ENCODE data around the gene TAS2R14. TPM values are rescaled to one million over a fixed set of nuclear protein-coding genes. Genes with fewer than 3 reads are reported as not detected.

Gene TAS2R14
- total RNA-seq, 1 donor from 2014 or later = 2.4 TPM

GRCh38 chr12:10919809-10920208 lies 19.3 kb downstream of the TAS2R14 start:
- H3K27me3 Mint-ChIP-seq (ENCODE audit: low read depth) = no peaks in the 10 kb centered on the region
- no peaks in the 10 kb centered on the region for H3K9me3 Mint-ChIP-seq (ENCODE audit: low read depth)
- TF ChIP-seq CTCF (IDR thresholded peaks at IDR 0.05) = no peak
- H3K27ac Mint-ChIP-seq (ENCODE audit: unreplicated experiment) = no peak overlapping the region
- no peaks in the 10 kb centered on the region for H3K4me1 Mint-ChIP-seq (ENCODE audit: low read depth)
- DNase-seq (ENCODE audit: low spot score) = no peak
- no peak overlapping the region for H3K4me3 Mint-ChIP-seq (ENCODE audit: unreplicated experiment)
- H3K36me3 Mint-ChIP-seq (ENCODE audit: low read depth) = no peaks in the 10 kb centered on the region

GRCh38 chr12:10910380-10910779 lies 28.7 kb downstream of the TAS2R14 start:
- no peaks in the 10 kb centered on the region for H3K4me1 Mint-ChIP-seq (ENCODE audit: low read depth)
- TF ChIP-seq CTCF (IDR thresholded peaks at IDR 0.05) = no peak
- no peak overlapping the region for H3K27ac Mint-ChIP-seq (ENCODE audit: unreplicated experiment)

GRCh38 chr12:10909462-10909861 lies 29.6 kb downstream of the TAS2R14 start, which contains the start of gene TAS2R13:
TSS of gene TAS2R13 (minus strand) at chr12:10909562. CDS start at chr12:10909298, 264 bp downstream.
- no peak for DNase-seq (ENCODE audit: low spot score)
- Mint-ChIP-seq H3K36me3 (ENCODE audit: low read depth) (peaks cover 8% of the 10 kb centered on the region), H3K4me1 (ENCODE audit: low read depth) (no peaks in the 10 kb centered on the region), H3K9me3 (ENCODE audit: low read depth) (peaks cover 11% of the 10 kb centered on the region), H3K27me3 (ENCODE audit: low read depth) (no peaks in the 10 kb centered on the region), H3K27ac (ENCODE audit: unreplicated experiment) (no peak within 1 kb of the TSS), H3K4me3 (ENCODE audit: unreplicated experiment) (no peak within 1 kb of the TSS)
- no peak for TF ChIP-seq CTCF (IDR thresholded peaks at IDR 0.05)

More at GRCh38 chr12:10910380-10910779, 28.7 kb downstream of the TAS2R14 start:
- Mint-ChIP-seq H3K9me3 (ENCODE audit: low read depth) (peaks cover 2% of the 10 kb centered on the region), H3K27me3 (ENCODE audit: low read depth) (no peaks in the 10 kb centered on the region), H3K36me3 (ENCODE audit: low read depth) (peaks cover 2% of the 10 kb centered on the region), H3K4me3 (ENCODE audit: unreplicated experiment) (no peak overlapping the region)
- no peak for DNase-seq (ENCODE audit: low spot score)

DNA sequence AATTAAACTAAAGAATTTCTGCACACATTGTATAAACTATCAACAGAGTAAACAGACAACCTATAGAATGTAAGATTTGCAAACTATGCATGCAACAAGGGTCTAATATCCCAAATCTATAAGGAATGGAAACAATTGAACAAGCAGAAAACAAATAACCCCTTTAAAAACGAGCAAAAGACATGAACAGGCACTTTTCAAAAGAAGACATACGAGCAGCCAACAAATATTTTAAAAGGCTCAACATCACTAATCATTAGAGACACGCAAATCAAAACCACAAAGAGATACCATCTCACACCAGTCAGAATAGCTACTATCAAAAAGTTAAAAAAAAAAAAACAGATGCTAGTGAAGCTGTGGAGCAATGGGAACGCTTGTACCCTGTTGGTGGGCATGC lies 34.4 kb downstream of the TAS2R14 start:
- Mint-ChIP-seq H3K4me1 (ENCODE audit: low read depth) (no peaks in the 10 kb centered on the region), H3K4me3 (ENCODE audit: unreplicated experiment) (no peak overlapping the region), H3K36me3 (ENCODE audit: low read depth) (peaks cover 21% of the 10 kb centered on the region), H3K9me3 (ENCODE audit: low read depth) (peaks cover 37% of the 10 kb centered on the region), H3K27me3 (ENCODE audit: low read depth) (no peaks in the 10 kb centered on the region), H3K27ac (ENCODE audit: unreplicated experiment) (no peak overlapping the region)
- no peak for TF ChIP-seq CTCF (IDR thresholded peaks at IDR 0.05)
- no peak for DNase-seq (ENCODE audit: low spot score)

DNA sequence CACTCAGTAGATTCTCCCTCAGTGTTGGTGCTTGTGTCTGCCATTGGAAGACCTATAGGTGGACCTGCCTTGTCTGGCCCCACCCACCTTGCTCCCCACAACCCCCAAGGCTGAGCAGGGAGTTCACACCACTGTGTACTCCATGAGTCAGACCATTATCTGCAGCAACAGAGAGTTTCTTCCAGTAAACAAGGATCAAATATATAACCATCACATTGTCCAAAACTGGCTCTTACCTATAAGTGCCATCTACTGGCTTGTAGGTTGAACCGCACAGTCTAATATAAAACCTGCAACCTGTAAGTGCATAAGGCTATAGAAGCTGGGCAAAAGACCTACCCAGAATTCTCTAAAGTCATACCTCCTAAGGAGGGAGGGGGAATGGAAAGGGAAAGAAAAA lies 37.6 kb downstream of the TAS2R14 start:
- H3K4me3 Mint-ChIP-seq (ENCODE audit: unreplicated experiment) = no peak overlapping the region
- no peak overlapping the region for H3K27ac Mint-ChIP-seq (ENCODE audit: unreplicated experiment)
- no peaks in the 10 kb centered on the region for H3K27me3 Mint-ChIP-seq (ENCODE audit: low read depth)
- peaks cover 34% of the 10 kb centered on the region for H3K9me3 Mint-ChIP-seq (ENCODE audit: low read depth)
- no peaks in the 10 kb centered on the region for H3K4me1 Mint-ChIP-seq (ENCODE audit: low read depth)
- H3K36me3 Mint-ChIP-seq (ENCODE audit: low read depth) = peaks cover 19% of the 10 kb centered on the region
- TF ChIP-seq CTCF (IDR thresholded peaks at IDR 0.05) = no peak
- no peak for DNase-seq (ENCODE audit: low spot score)

Measured in chondrocyte (in vitro differentiated cells).